Measurements from ENCODE around the gene HSCB.

The HSCB gene

DNA sequence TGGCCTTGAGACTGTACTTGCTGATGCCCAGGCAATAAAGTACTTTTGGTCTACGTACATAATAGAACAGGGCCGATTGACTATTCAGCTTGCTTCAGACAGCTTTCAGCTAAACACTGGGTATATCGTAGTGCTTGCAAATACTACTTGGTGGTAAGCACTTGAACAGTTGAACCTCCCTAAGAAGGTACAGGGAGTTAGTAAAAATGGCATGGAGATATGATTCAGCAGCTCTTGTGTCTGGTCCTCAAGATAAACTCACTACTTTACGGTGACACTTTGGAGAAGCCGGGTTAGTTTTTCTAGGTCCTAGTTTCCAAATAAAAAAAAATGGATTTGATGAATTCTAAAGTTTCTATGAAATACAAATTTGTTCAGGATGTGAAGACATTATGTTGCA is 38.0 kb downstream of the HSCB start:
- DNase-seq (ENCODE audit: insufficient read length, low spot score): no peak
- no peak for FAIRE-seq

DNA sequence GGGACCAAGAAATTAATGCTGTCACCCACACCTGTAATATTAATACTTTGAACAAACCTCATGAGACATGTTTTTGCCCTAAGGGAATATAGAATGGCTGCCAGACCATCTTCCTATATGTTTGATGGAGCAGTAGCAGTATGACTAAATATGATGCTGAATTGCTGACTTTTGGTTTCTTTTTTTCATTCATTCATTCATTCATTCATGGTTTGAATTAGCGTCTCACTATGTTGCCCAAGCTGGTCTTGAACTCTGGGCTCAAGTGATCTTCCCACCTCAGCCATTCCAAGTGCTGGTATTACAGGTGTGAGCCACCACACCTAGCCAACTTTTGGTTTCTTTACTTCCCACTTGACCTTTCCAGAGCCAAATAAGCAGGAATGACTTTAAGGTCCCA is 38.5 kb downstream of the HSCB start:
- TF ChIP-seq CTCF (IDR thresholded peaks at IDR 0.05; ENCODE audit: insufficient read depth, missing control alignments): no peak
- DNase-seq (ENCODE audit: insufficient read length, low spot score): no peak
- FAIRE-seq: no peak

More for the DNA sequence above, 38.0 kb downstream of the HSCB start:
- TF ChIP-seq CTCF (IDR thresholded peaks at IDR 0.05; ENCODE audit: insufficient read depth, missing control alignments): no peak

DNA sequence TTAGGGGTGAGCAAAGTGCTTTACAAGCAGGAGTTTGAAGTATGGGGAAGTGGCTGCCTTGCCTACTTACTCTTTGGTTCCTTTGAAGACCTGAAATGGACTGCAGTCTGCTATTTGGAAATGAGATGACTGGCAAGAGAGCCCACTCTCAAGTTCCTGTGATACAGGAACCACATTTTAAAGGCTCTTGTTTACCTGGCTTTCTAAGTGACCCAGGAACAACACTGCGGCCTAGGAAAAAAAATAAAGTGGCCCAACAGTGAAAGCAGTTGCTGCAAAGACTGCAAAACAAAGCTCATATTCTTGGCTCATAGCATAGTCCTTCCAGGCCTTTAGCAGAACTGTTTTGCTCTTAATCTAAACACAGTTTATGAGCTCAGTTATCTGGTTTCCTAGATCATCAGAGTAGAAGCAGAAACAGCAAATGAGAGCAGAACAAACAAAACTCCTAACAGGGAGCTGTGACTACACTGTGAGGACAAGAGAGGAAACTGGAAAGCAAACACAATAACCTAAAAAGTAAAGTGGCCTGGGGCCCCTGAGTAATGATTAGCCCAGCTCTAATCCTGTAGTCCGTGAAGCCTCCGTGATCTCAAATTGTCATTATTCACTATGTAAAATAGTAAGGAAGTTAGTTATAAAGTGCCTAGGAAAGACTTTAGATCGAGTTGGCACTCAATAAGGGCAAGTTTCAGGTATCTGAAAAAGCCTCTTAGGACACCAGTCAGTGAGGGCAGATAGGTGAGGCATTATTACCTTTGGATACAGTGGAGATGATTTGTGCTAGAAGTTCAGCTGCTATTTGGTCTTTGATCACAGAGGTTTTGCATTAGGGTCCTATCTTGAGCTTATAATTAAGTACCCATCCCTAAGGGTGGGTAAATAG is 42.2 kb downstream of the HSCB start:
- no peak for FAIRE-seq

GRCh38 chr22:28788601-28789000 is 46.8 kb downstream of the HSCB start:
- DNase-seq (ENCODE audit: insufficient read length, low spot score) (no peak), FAIRE-seq (no peak)
- no peak for TF ChIP-seq CTCF (IDR thresholded peaks at IDR 0.05; ENCODE audit: insufficient read depth, missing control alignments)

More for the DNA sequence above, 42.2 kb downstream of the HSCB start:
- no peak for TF ChIP-seq CTCF (IDR thresholded peaks at IDR 0.05; ENCODE audit: insufficient read depth, missing control alignments)
- no peak for DNase-seq (ENCODE audit: insufficient read length, low spot score)

- no peak for TF ChIP-seq CTCF (IDR thresholded peaks at IDR 0.05; ENCODE audit: insufficient read depth, missing control alignments)
- DNase-seq (ENCODE audit: insufficient read length, low spot score): no peak
- FAIRE-seq: no peak
Measured at GRCh38 chr22:28791124-28791523, 49.3 kb downstream of the HSCB start.

GRCh38 chr22:28791841-28792490 is 50.1 kb downstream of the HSCB start:
- DNase-seq (ENCODE audit: insufficient read length, low spot score) (no peak), FAIRE-seq (no peak)
- TF ChIP-seq CTCF (IDR thresholded peaks at IDR 0.05; ENCODE audit: insufficient read depth, missing control alignments): no peak
